ENCODE measurements around the gene OR7C1.

Gene OR7C1

DNA sequence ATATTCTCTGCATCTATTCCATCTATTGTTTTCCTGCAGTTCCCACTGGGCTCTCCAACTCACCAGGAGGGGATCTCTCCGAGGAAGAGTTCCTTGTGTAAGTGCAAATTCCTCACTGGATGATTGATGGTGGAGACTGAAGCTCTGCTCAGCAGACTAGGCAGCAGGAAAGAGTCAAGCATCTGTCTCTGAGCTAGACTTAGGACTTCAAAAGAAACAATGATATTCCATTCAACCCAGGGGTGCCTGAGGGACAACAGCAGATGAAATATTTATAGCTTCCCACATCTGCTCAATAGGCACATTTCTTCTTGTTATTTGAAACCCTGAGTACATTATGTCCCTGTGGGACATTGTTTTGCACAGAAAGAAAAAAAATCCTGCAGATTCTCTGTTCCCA, at the start of gene OR7C1, which contains the start of gene OR7A5:
Gene OR7C1 (minus strand): TSS at position 175 of the 400 bp plus-strand sequence. CDS start 35,049 bp downstream, outside the sequence.
Gene OR7A5 (minus strand): TSS at position 175 of the 400 bp plus-strand sequence. CDS start 6,944 bp downstream, outside the sequence.
- TF ChIP-seq, protein P1, sequence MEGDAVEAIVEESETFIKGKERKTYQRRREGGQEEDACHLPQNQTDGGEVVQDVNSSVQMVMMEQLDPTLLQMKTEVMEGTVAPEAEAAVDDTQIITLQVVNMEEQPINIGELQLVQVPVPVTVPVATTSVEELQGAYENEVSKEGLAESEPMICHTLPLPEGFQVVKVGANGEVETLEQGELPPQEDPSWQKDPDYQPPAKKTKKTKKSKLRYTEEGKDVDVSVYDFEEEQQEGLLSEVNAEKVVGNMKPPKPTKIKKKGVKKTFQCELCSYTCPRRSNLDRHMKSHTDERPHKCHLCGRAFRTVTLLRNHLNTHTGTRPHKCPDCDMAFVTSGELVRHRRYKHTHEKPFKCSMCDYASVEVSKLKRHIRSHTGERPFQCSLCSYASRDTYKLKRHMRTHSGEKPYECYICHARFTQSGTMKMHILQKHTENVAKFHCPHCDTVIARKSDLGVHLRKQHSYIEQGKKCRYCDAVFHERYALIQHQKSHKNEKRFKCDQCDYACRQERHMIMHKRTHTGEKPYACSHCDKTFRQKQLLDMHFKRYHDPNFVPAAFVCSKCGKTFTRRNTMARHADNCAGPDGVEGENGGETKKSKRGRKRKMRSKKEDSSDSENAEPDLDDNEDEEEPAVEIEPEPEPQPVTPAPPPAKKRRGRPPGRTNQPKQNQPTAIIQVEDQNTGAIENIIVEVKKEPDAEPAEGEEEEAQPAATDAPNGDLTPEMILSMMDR (IDR thresholded peaks at IDR 0.05; ENCODE audit: poor library complexity, severe bottlenecking): no peak
- no peaks in the 10 kb centered on the region for H3K9me3 ChIP-seq (ENCODE audit: severe bottlenecking)
- H3K36me3 ChIP-seq (ENCODE audit: low read depth): no peaks in the 10 kb centered on the region
- no peak within 1 kb of the TSS for H3K27ac ChIP-seq (ENCODE audit: poor library complexity, severe bottlenecking)
- H3K27me3 ChIP-seq (ENCODE audit: insufficient read depth, poor library complexity, severe bottlenecking): no peaks in the 10 kb centered on the region
- H3K4me3 ChIP-seq (ENCODE audit: severe bottlenecking): no peak within 1 kb of the TSS
- DNase-seq (ENCODE audit: low spot score): no peak
- ATAC-seq (ENCODE audit: low read depth): no peak
- H3K4me1 ChIP-seq (ENCODE audit: insufficient read depth, poor library complexity, severe bottlenecking): no peaks in the 10 kb centered on the region

DNA sequence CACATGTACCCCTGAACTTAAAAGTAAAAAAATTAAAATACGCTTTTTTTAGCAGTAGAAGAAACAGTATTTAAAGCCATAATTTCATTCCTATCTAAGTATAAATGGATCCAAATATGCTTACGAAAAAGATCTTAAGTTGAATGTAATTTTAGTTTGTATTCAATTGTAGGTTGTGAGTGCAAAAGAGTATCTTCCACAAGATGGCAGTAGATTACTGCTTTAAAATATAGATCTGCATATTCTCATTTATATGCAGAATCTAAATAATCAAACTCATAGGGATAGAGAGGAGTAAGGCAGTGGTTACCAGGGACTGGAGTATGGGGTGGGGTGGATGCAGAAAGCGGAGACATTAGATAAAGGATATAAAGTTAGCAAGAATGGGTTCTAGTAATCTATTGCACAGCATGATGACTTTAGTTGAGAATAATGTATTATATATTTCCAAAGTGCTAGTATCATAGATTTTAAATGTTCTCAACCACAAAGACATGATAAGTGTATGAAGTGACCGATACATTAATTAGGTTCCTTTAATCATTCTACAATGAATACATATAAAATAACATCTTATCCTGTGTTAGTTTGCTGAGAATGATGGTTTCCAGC, 36.7 kb upstream of the OR7C1 start:
- no peak for ATAC-seq (ENCODE audit: low read depth)
- TF ChIP-seq, protein P1 (IDR thresholded peaks at IDR 0.05; ENCODE audit: poor library complexity, severe bottlenecking): peak; percentile 73
- H3K9me3 ChIP-seq (ENCODE audit: severe bottlenecking): no peaks in the 10 kb centered on the region
- no peak overlapping the region for H3K4me3 ChIP-seq (ENCODE audit: severe bottlenecking)
- peaks cover 10% of the 10 kb centered on the region for H3K27me3 ChIP-seq (ENCODE audit: insufficient read depth, poor library complexity, severe bottlenecking)
- H3K4me1 ChIP-seq (ENCODE audit: insufficient read depth, poor library complexity, severe bottlenecking): no peaks in the 10 kb centered on the region
- no peak for DNase-seq (ENCODE audit: low spot score)
- H3K36me3 ChIP-seq (ENCODE audit: low read depth): no peaks in the 10 kb centered on the region
- H3K27ac ChIP-seq (ENCODE audit: poor library complexity, severe bottlenecking): no peak overlapping the region

DNA sequence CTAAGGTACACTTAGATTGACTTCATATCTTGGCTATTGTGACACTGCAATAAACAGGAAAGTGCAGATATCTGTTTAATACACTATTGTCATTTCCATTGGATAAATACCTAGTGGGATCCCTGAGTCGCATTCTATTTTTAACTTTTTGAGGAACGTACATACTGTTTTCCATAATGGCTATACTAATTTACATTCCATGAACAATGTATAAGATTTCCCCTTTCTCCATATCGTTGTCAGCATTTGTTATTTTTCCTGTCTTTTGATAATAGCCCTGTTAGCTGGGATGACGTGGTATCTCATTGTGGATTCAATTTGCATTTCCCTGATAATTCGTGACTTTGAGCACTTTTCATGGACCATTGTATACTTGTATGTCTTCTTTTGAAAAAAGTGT, 33.5 kb upstream of the OR7C1 start:
- no peak overlapping the region for H3K27ac ChIP-seq (ENCODE audit: poor library complexity, severe bottlenecking)
- DNase-seq (ENCODE audit: low spot score): no peak
- peaks cover 6% of the 10 kb centered on the region for H3K27me3 ChIP-seq (ENCODE audit: insufficient read depth, poor library complexity, severe bottlenecking)
- ATAC-seq (ENCODE audit: low read depth): no peak
- H3K4me1 ChIP-seq (ENCODE audit: insufficient read depth, poor library complexity, severe bottlenecking): no peaks in the 10 kb centered on the region
- no peaks in the 10 kb centered on the region for H3K9me3 ChIP-seq (ENCODE audit: severe bottlenecking)
- H3K4me3 ChIP-seq (ENCODE audit: severe bottlenecking): no peak overlapping the region
- no peaks in the 10 kb centered on the region for H3K36me3 ChIP-seq (ENCODE audit: low read depth)
- TF ChIP-seq, protein P1 (IDR thresholded peaks at IDR 0.05; ENCODE audit: poor library complexity, severe bottlenecking): no peak

DNA sequence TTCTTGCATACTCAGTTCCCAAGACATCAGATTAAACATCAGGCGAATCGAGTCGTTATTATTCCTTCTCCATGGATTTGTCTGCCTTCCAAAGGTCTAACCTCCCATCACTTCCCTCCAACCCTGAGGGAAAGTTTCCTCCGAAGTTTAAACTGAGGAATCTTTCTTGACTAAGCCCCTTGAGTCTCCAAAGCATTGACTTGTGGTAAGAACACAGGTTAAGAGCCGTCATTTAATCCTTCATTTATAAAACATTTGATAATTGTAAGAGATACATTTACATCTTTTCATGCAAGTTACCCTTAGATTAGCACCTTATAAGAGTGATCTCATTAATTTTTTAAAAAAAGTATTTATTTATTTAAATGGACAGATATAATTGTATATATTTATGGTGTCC, 13.8 kb upstream of the OR7C1 start, which contains the start of gene OR7A10:
Gene OR7A10 (minus strand): TSS at position 101 of the 400 bp plus-strand sequence. CDS start 7,045 bp downstream, outside the sequence.
- no peaks in the 10 kb centered on the region for H3K9me3 ChIP-seq (ENCODE audit: severe bottlenecking)
- no peak within 1 kb of the TSS for H3K4me3 ChIP-seq (ENCODE audit: severe bottlenecking)
- no peak within 1 kb of the TSS for H3K27ac ChIP-seq (ENCODE audit: poor library complexity, severe bottlenecking)
- H3K36me3 ChIP-seq (ENCODE audit: low read depth): no peaks in the 10 kb centered on the region
- no peak for DNase-seq (ENCODE audit: low spot score)
- no peaks in the 10 kb centered on the region for H3K4me1 ChIP-seq (ENCODE audit: insufficient read depth, poor library complexity, severe bottlenecking)
- TF ChIP-seq, protein P1 (IDR thresholded peaks at IDR 0.05; ENCODE audit: poor library complexity, severe bottlenecking): no peak
- ATAC-seq (ENCODE audit: low read depth): no peak
- H3K27me3 ChIP-seq (ENCODE audit: insufficient read depth, poor library complexity, severe bottlenecking): peaks cover 8% of the 10 kb centered on the region

DNA sequence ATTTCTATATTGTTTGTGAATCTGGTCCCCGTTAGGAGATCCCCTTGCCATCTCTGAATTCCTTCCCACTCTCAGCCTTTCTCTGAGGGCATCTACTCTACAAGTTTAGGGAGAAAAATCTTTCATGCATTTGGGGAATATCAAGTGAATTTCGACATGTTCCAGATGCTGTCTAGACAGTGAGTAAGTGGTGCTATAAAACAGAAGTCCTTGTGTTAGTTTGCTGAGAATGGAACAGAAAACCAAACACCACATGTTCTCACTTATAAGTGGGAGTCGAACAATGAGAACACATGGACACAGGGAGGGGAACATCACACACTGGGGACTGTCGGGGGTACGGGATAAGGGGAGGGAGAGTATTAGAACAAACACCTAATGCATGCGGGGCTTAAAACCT, 8.6 kb upstream of the OR7C1 start:
- no peak for ATAC-seq (ENCODE audit: low read depth)
- Histone ChIP-seq H3K4me3 (ENCODE audit: severe bottlenecking) (no peak overlapping the region), H3K27me3 (ENCODE audit: insufficient read depth, poor library complexity, severe bottlenecking) (peaks cover 13% of the 10 kb centered on the region), H3K36me3 (ENCODE audit: low read depth) (no peaks in the 10 kb centered on the region), H3K4me1 (ENCODE audit: insufficient read depth, poor library complexity, severe bottlenecking) (no peaks in the 10 kb centered on the region), H3K9me3 (ENCODE audit: severe bottlenecking) (no peaks in the 10 kb centered on the region), H3K27ac (ENCODE audit: poor library complexity, severe bottlenecking) (no peak overlapping the region)
- TF ChIP-seq, protein P1 (IDR thresholded peaks at IDR 0.05; ENCODE audit: poor library complexity, severe bottlenecking): no peak
- DNase-seq (ENCODE audit: low spot score): no peak
